GM12872 (cell line): ENCODE results near the gene KCNA2.

ENCODE experiments used
- TF ChIP-seq, protein P1 (sequence below): IDR thresholded peaks from 3 replicates; pipeline ENCODE4 v1.5.1; 2011; ENCODE audit warnings: low read depth, mild to moderate bottlenecking, low read length, moderate library complexity; ENCODE audit not compliant: insufficient read depth

KCNA2 gene

DNA sequence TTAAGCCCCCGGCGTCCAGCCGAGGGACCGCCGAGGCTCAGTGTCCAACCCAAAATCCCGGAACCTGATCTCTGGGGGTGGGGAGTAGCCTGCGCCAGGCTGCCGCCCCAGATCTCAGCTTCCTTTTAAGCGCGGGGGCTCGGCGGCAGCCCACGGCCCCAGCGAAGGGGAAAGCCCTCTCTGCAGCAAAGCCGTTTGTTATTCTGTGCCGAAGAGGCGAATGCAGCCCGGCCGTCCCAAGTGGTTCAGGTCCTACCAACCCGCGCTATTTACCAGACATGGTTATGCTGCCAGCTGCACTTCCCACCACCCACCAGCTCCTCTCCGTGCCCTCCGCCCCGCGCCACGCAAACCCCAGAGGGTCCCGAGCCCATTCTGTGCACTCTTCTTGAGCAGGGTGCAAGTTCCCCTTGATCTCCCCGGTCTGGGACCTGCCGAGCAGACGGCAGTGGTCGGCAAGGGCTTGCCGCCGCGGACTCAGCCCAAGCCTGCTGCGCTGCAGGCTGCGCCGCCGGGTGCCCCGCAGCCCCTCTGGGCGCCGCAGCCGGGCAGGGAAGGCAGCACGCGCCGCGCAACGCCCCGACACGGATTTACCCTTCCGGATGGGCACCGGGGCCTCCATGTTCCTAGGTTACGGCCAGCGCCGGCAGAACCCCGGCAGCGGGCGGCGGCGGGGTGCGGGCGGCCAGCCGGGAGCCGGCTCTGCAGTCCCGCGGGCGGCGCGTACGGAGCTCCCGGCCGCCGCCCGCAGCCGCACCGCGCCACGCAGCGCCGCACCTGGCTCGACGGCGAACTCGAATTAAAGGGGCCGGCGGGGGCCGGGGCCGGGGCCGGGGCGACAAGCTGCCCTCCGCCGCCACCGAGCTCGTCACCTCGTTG lies 738 bp upstream of the KCNA2 start:
- TF ChIP-seq, protein P1, sequence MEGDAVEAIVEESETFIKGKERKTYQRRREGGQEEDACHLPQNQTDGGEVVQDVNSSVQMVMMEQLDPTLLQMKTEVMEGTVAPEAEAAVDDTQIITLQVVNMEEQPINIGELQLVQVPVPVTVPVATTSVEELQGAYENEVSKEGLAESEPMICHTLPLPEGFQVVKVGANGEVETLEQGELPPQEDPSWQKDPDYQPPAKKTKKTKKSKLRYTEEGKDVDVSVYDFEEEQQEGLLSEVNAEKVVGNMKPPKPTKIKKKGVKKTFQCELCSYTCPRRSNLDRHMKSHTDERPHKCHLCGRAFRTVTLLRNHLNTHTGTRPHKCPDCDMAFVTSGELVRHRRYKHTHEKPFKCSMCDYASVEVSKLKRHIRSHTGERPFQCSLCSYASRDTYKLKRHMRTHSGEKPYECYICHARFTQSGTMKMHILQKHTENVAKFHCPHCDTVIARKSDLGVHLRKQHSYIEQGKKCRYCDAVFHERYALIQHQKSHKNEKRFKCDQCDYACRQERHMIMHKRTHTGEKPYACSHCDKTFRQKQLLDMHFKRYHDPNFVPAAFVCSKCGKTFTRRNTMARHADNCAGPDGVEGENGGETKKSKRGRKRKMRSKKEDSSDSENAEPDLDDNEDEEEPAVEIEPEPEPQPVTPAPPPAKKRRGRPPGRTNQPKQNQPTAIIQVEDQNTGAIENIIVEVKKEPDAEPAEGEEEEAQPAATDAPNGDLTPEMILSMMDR: no peak

DNA sequence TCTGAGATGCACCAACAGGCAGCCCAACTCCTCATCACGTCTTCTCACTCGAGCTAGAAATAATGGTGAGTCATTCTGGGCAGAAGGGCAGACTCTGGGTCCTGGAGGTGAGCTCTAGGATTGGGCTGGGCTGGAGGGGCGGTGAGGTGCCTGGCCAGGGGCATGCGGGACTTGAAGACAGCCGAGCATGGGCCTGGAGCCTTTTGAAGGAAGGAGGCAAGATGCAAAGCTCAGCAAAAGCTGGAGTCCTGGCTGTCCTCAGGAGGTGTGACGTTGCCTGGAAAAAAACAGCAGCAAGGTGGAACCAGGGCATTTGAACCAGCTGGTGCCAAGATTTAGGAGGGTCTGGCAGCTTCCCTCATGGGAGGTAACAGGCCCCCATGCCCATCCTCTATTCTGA lies 712 bp downstream of the KCNA2 start:
- TF ChIP-seq, protein P1: no peak

DNA sequence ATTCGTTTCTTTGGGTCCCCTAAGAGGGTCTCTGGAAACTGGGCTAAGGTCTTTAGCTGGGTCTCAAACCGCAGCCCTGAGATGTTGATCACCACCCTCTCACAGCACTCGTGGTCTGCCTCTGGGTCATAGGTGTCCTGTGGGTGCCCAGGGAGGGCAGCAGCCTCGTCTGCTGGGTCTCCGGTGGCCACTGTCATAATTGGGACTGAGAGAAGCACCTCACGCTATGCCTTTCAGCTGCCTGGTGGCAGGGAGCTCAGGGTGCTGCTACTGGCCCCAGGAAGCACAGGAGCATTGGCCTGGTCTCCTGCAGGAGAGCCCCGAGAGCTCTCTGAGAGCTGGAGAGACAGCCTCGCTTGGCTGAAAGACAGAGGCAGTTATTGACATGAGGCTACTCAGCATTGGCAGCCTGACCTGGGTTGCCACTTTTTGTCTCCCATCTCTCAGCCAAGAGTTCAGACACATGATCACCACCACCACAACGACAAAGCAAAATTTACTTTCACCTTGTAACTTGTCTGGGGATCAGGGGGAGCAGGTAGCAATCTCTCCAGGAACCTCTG lies 1.5 kb downstream of the KCNA2 start:
- TF ChIP-seq, protein P1: no peak

DNA sequence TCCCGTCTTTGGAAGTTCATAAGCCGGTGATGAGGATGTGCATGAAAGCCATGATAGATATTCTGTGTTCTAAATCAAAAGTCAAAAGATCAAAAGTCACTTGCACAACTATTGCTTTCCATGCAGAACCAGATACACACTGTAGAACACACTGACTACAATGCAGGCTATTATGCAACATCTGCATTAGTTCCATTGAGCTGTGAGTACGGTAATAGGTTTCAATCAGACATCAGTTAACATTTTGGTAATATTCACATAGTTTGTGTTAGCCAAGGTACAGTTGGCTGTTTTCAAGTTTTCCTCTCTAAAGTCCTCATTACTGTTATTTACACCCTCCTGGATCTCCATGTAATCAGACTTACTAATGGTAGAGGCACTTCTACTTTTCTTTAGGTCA lies 3.1 kb downstream of the KCNA2 start:
- TF ChIP-seq, protein P1: no peak

DNA sequence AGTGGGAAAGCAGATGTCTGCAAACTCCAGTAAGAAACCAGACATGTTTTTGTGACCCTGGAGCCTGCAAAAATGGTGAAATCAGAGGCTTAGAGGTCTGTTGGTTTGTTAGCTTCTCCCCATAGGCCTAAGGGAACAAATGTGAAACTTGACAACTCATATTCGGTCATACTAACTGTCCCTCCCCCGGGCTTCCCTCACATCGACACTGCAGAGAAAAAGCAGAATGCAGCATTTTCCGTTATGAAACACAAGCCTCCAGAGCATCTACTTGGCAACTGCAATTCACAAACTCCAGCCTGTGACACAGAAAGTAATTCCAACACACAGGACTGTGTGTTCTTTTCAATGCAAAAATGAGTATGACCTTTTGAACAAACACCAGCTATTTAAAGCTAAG lies 3.7 kb downstream of the KCNA2 start:
- TF ChIP-seq, protein P1: no peak

DNA sequence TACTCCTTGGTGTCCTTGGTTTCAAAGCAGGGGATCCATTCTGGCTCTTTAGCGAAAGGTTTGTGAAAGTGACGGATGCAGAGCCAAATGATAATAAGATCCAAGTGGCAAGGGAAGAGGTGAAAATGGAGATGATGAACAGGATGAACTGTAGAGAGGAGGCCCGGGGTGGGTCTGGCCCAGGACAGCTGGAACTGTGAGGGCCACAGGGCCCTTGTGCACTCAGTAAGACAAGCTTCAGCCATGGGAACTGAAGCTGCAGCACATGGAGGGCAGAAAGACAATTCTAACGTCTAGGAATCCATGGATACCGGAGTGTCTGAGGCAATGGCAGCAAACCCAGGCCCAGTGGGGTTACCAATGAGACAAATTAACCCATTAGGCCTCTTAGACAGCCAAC lies 4.8 kb downstream of the KCNA2 start:
- TF ChIP-seq, protein P1: no peak

DNA sequence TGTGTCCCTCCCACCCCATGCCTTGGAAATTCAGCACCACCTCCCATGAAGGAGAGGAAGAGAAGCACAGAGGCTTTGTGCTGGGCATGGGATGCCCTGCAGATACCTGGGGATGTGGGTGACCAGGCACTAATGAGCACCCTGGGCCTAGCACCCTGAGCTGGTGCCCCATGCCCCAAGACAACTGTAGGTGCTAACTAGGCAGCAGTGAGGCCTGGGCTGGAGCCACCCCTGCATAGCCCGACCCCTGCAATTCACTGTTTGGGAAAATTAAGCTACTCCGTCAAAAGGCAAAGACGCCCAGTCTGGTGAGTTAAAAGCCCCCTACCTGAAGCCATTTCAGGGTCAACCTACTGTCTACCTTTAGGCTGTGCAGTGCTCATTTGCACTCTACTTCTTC lies 5.4 kb downstream of the KCNA2 start:
- TF ChIP-seq, protein P1: no peak
